SK-N-SH treated with all-trans-retinoic acid at 6 μM for 48 hours (cell line): ENCODE data around the gene PPP1R12B.
"Not testable (repeated sequence)": the region's sequence is repeated elsewhere in the genome, so short reads cannot be mapped to it uniquely, and the experiment has no call there.

Experiments used
- ARNTL ChIP-seq: fragments of 450-650 bp; formaldehyde crosslinking; IDR thresholded peaks from 2 replicates; pipeline ENCODE4 v1.5.0; 2020; ENCODE audit warnings: low read depth, mild to moderate bottlenecking, moderate library complexity, borderline replicate concordance
- GLIS3 ChIP-seq: fragments of 250-450 bp; sonication (Bioruptor Pico); IDR thresholded peaks from 2 replicates; pipeline ENCODE4 v1.5.0; 2020; ENCODE audit warnings: mild to moderate bottlenecking, moderate library complexity
- ISL1 ChIP-seq: fragments of 250-450 bp; sonication (Bioruptor Pico); IDR thresholded peaks from 2 replicates; pipeline ENCODE4 v2.1.2; 2022; ENCODE audit warnings: mild to moderate bottlenecking, moderate library complexity
- OSR1 ChIP-seq: fragments of 250-450 bp; sonication (Bioruptor Pico); IDR thresholded peaks from 2 replicates; pipeline ENCODE4 v1.8.0; 2022; ENCODE audit warnings: moderate library complexity, mild to moderate bottlenecking, inconsistent platforms
- PPARA ChIP-seq: fragments of 250-450 bp; sonication (Bioruptor Pico); IDR thresholded peaks from 2 replicates; pipeline ENCODE4 v1.5.0; 2020; ENCODE audit warnings: mild to moderate bottlenecking, borderline replicate concordance
- SNAI2 ChIP-seq: fragments of 250-450 bp; sonication (Bioruptor Pico); IDR thresholded peaks from 2 replicates; pipeline ENCODE4 v1.5.0; 2020; ENCODE audit warnings: mild to moderate bottlenecking, moderate library complexity
- ZC3H10 ChIP-seq: fragments of 250-450 bp; sonication (Bioruptor Pico); IDR thresholded peaks from 2 replicates; pipeline ENCODE4 v1.5.1; 2021; ENCODE audit warnings: mild to moderate bottlenecking, moderate library complexity
- ZFP3 ChIP-seq: fragments of 250-450 bp; sonication (Bioruptor Pico); IDR thresholded peaks from 2 replicates; pipeline ENCODE4 v1.5.0; 2020; ENCODE audit warnings: mild to moderate bottlenecking, moderate library complexity

- TF ChIP-seq ARNTL; SNAI2 (CRISPR knock-in tag); ISL1 (CRISPR knock-in tag); OSR1; ZC3H10 (CRISPR knock-in tag); ZFP3 (CRISPR knock-in tag); PPARA (CRISPR knock-in tag); GLIS3 (CRISPR knock-in tag): not testable (repeated sequence)
Observed at GRCh38 chr1:202417141-202417540, 68.6 kb downstream of the PPP1R12B start.
